ENCODE measurements around the gene KIAA1671. TPM values are rescaled to one million over a fixed set of nuclear protein-coding genes. Genes with fewer than 3 reads are reported as not detected.

Gene KIAA1671
- total and polyA plus RNA-seq, 2 donors = 4.1 to 8.0 TPM

GRCh38 chr22:24975125-24975640, 22.7 kb downstream of the KIAA1671 start:
- peaks cover 0 to 3% of the 10 kb centered on the region in 2 donors for H3K4me1 ChIP-seq (ENCODE audit: control insufficient read depth in 2 of 2, insufficient read depth in 2 of 2, low read length in 2 of 2)
- H3K27me3 ChIP-seq (ENCODE audit: control insufficient read depth in 2 of 2, insufficient read depth in 1 of 2, low read length in 1 of 2) = peaks cover 0 to 2% of the 10 kb centered on the region in 2 donors
- DNase-seq (ENCODE audit: low read depth in 6 of 9, low spot score in 9 of 9) = no peak
- no peaks in the 10 kb centered on the region for H3K36me3 ChIP-seq (ENCODE audit: control insufficient read depth in 2 of 2, insufficient read depth in 2 of 2, low read length in 1 of 2)
- no peaks in the 10 kb centered on the region for H3K9me3 ChIP-seq (ENCODE audit: control insufficient read depth in 2 of 2, insufficient read depth in 1 of 2, low read length in 1 of 2)
- no peak overlapping the region for H3K4me3 ChIP-seq (ENCODE audit: low read length in 2 of 2)
- H3K27ac ChIP-seq (ENCODE audit: low read depth in 1 of 2, low read length in 1 of 2) = no peak overlapping the region
- 88% methylated on average over 5 of the region's 5 CpGs for WGBS

GRCh38 chr22:24975813-24976341, 23.4 kb downstream of the KIAA1671 start:
- Histone ChIP-seq H3K27ac (ENCODE audit: low read depth in 1 of 2, low read length in 1 of 2) (no peak overlapping the region), H3K4me3 (ENCODE audit: low read length in 2 of 2) (no peak overlapping the region), H3K27me3 (ENCODE audit: control insufficient read depth in 2 of 2, insufficient read depth in 1 of 2, low read length in 1 of 2) (peaks cover 0 to 2% of the 10 kb centered on the region in 2 donors), H3K36me3 (ENCODE audit: control insufficient read depth in 2 of 2, insufficient read depth in 2 of 2, low read length in 1 of 2) (no peaks in the 10 kb centered on the region), H3K4me1 (ENCODE audit: control insufficient read depth in 2 of 2, insufficient read depth in 2 of 2, low read length in 2 of 2) (peaks cover 0 to 3% of the 10 kb centered on the region in 2 donors), H3K9me3 (ENCODE audit: control insufficient read depth in 2 of 2, insufficient read depth in 1 of 2, low read length in 1 of 2) (no peaks in the 10 kb centered on the region)
- WGBS = 91% methylated on average over 11 of the region's 11 CpGs
- DNase-seq (ENCODE audit: low read depth in 6 of 9, low spot score in 9 of 9) = no peak

GRCh38 chr22:24976442-24977218, 24.1 kb downstream of the KIAA1671 start:
- WGBS = 92% methylated on average over 18 of the region's 18 CpGs
- no peaks in the 10 kb centered on the region for H3K36me3 ChIP-seq (ENCODE audit: control insufficient read depth in 2 of 2, insufficient read depth in 2 of 2, low read length in 1 of 2)
- H3K4me1 ChIP-seq (ENCODE audit: control insufficient read depth in 2 of 2, insufficient read depth in 2 of 2, low read length in 2 of 2) = peaks cover 0 to 3% of the 10 kb centered on the region in 2 donors
- no peak overlapping the region for H3K4me3 ChIP-seq (ENCODE audit: low read length in 2 of 2)
- H3K9me3 ChIP-seq (ENCODE audit: control insufficient read depth in 2 of 2, insufficient read depth in 1 of 2, low read length in 1 of 2) = no peaks in the 10 kb centered on the region
- H3K27me3 ChIP-seq (ENCODE audit: control insufficient read depth in 2 of 2, insufficient read depth in 1 of 2, low read length in 1 of 2) = peaks cover 0 to 2% of the 10 kb centered on the region in 2 donors
- no peak for DNase-seq (ENCODE audit: low read depth in 6 of 9, low spot score in 9 of 9)
- no peak overlapping the region for H3K27ac ChIP-seq (ENCODE audit: low read depth in 1 of 2, low read length in 1 of 2)

GRCh38 chr22:24977370-24978221, 25.1 kb downstream of the KIAA1671 start:
- Histone ChIP-seq H3K27me3 (ENCODE audit: control insufficient read depth in 2 of 2, insufficient read depth in 1 of 2, low read length in 1 of 2) (peaks cover 0 to 2% of the 10 kb centered on the region in 2 donors), H3K36me3 (ENCODE audit: control insufficient read depth in 2 of 2, insufficient read depth in 2 of 2, low read length in 1 of 2) (no peaks in the 10 kb centered on the region), H3K27ac (ENCODE audit: low read depth in 1 of 2, low read length in 1 of 2) (peak overlapping the region; percentile 53 to 55), H3K9me3 (ENCODE audit: control insufficient read depth in 2 of 2, insufficient read depth in 1 of 2, low read length in 1 of 2) (no peaks in the 10 kb centered on the region), H3K4me3 (ENCODE audit: low read length in 2 of 2) (no peak overlapping the region), H3K4me1 (ENCODE audit: control insufficient read depth in 2 of 2, insufficient read depth in 2 of 2, low read length in 2 of 2) (peaks cover 0 to 3% of the 10 kb centered on the region in 2 donors)
- DNase-seq (ENCODE audit: low read depth in 6 of 9, low spot score in 9 of 9) = no peak
- WGBS = 93% methylated on average over 12 of the region's 12 CpGs

GRCh38 chr22:24978308-24978707, 25.8 kb downstream of the KIAA1671 start:
- H3K36me3 ChIP-seq (ENCODE audit: control insufficient read depth in 2 of 2, insufficient read depth in 2 of 2, low read length in 1 of 2) = no peaks in the 10 kb centered on the region
- H3K4me1 ChIP-seq (ENCODE audit: control insufficient read depth in 2 of 2, insufficient read depth in 2 of 2, low read length in 2 of 2) = peaks cover 0 to 3% of the 10 kb centered on the region in 2 donors
- 99% methylated on average over 1 of the region's 1 CpG for WGBS
- DNase-seq (ENCODE audit: low read depth in 6 of 9, low spot score in 9 of 9) = no peak
- H3K9me3 ChIP-seq (ENCODE audit: control insufficient read depth in 2 of 2, insufficient read depth in 1 of 2, low read length in 1 of 2) = no peaks in the 10 kb centered on the region
- H3K27ac ChIP-seq (ENCODE audit: low read depth in 1 of 2, low read length in 1 of 2) = no peak overlapping the region
- no peak overlapping the region for H3K4me3 ChIP-seq (ENCODE audit: low read length in 2 of 2)
- peaks cover 0 to 2% of the 10 kb centered on the region in 2 donors for H3K27me3 ChIP-seq (ENCODE audit: control insufficient read depth in 2 of 2, insufficient read depth in 1 of 2, low read length in 1 of 2)

- DNase-seq (ENCODE audit: low read depth in 6 of 9, low spot score in 9 of 9) = no peak
- WGBS = 93% methylated on average over 5 of the region's 5 CpGs
- H3K36me3 ChIP-seq (ENCODE audit: control insufficient read depth in 2 of 2, insufficient read depth in 2 of 2, low read length in 1 of 2) = no peaks in the 10 kb centered on the region
- no peaks in the 10 kb centered on the region for H3K9me3 ChIP-seq (ENCODE audit: control insufficient read depth in 2 of 2, insufficient read depth in 1 of 2, low read length in 1 of 2)
- peaks cover 0 to 7% of the 10 kb centered on the region in 2 donors for H3K27me3 ChIP-seq (ENCODE audit: control insufficient read depth in 2 of 2, insufficient read depth in 1 of 2, low read length in 1 of 2)
- H3K4me3 ChIP-seq (ENCODE audit: low read length in 2 of 2) = no peak overlapping the region
- no peak overlapping the region for H3K27ac ChIP-seq (ENCODE audit: low read depth in 1 of 2, low read length in 1 of 2)
- peaks cover 0 to 5% of the 10 kb centered on the region in 2 donors for H3K4me1 ChIP-seq (ENCODE audit: control insufficient read depth in 2 of 2, insufficient read depth in 2 of 2, low read length in 2 of 2)
Observed at GRCh38 chr22:24981066-24981465, 28.6 kb downstream of the KIAA1671 start.

- peaks cover 0 to 5% of the 10 kb centered on the region in 2 donors for H3K27me3 ChIP-seq (ENCODE audit: control insufficient read depth in 2 of 2, insufficient read depth in 1 of 2, low read length in 1 of 2)
- H3K4me3 ChIP-seq (ENCODE audit: low read length in 2 of 2) = no peak overlapping the region
- no peak overlapping the region for H3K27ac ChIP-seq (ENCODE audit: low read depth in 1 of 2, low read length in 1 of 2)
- H3K36me3 ChIP-seq (ENCODE audit: control insufficient read depth in 2 of 2, insufficient read depth in 2 of 2, low read length in 1 of 2) = no peaks in the 10 kb centered on the region
- no peak for DNase-seq (ENCODE audit: low read depth in 6 of 9, low spot score in 9 of 9)
- WGBS = 95% methylated on average over 6 of the region's 6 CpGs
- peaks cover 0 to 2% of the 10 kb centered on the region in 2 donors for H3K4me1 ChIP-seq (ENCODE audit: control insufficient read depth in 2 of 2, insufficient read depth in 2 of 2, low read length in 2 of 2)
- H3K9me3 ChIP-seq (ENCODE audit: control insufficient read depth in 2 of 2, insufficient read depth in 1 of 2, low read length in 1 of 2) = no peaks in the 10 kb centered on the region
Observed at GRCh38 chr22:24981656-24982055, 29.1 kb downstream of the KIAA1671 start.

GRCh38 chr22:24982301-24983056, 30.0 kb downstream of the KIAA1671 start:
- H3K27ac ChIP-seq (ENCODE audit: low read depth in 1 of 2, low read length in 1 of 2) = no peak overlapping the region
- H3K4me3 ChIP-seq (ENCODE audit: low read length in 2 of 2) = no peak overlapping the region
- DNase-seq (ENCODE audit: low read depth in 6 of 9, low spot score in 9 of 9) = no peak
- peaks cover 0 to 2% of the 10 kb centered on the region in 2 donors for H3K4me1 ChIP-seq (ENCODE audit: control insufficient read depth in 2 of 2, insufficient read depth in 2 of 2, low read length in 2 of 2)
- no peaks in the 10 kb centered on the region for H3K36me3 ChIP-seq (ENCODE audit: control insufficient read depth in 2 of 2, insufficient read depth in 2 of 2, low read length in 1 of 2)
- H3K27me3 ChIP-seq (ENCODE audit: control insufficient read depth in 2 of 2, insufficient read depth in 1 of 2, low read length in 1 of 2) = peaks cover 0 to 5% of the 10 kb centered on the region in 2 donors
- 93% methylated on average over 8 of the region's 8 CpGs for WGBS
- no peaks in the 10 kb centered on the region for H3K9me3 ChIP-seq (ENCODE audit: control insufficient read depth in 2 of 2, insufficient read depth in 1 of 2, low read length in 1 of 2)

Measured in thymus (tissue), 11 donors.